GM18511 (cell line): ENCODE data around the gene ADIPOR2.

Experiments
- ATAC-seq: cut with Tn5 transposase; IDR thresholded peaks from one replicate; pipeline ENCODE4 v1.9.1; 2021; ENCODE audit warnings: mild to moderate bottlenecking, moderate library complexity; ENCODE audit not compliant: unreplicated experiment

Gene ADIPOR2

GRCh38 chr12:1769809-1770494 is 79.1 kb downstream of the ADIPOR2 start:
- ATAC-seq: no peak

DNA sequence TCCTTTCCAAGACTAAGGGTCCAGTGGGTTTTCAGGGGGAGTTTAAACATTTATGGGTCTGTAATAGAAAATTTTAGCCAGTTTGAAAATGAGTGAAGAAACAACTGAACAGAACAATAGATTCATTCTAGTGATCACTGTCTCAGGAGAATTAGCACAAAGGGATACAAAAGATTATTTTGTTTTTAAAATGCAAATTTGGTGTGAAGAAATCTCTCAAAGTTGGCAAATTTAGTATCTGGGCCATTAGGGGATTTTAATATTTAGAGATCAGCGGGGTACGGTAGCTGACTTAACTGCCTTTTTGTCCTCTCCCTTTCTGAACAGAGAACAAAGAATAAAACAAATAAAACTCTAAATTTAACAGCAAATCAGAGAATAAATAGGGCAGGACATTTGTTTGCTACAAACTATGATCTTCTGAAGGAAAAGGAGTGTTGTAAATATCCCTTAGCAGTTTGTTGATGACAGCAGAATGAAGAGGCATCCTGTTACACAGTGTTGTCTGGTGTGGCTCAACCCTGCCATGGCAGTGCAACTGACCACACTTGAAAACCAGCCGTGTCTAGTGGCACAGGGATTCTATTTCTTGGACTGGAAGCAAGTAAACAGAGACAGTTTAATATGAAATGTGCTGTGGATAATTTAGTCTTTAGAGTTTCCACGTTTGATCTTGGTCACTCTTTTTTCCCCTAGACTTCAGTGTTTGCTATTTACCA is 83.2 kb downstream of the ADIPOR2 start:
- ATAC-seq: no peak

DNA sequence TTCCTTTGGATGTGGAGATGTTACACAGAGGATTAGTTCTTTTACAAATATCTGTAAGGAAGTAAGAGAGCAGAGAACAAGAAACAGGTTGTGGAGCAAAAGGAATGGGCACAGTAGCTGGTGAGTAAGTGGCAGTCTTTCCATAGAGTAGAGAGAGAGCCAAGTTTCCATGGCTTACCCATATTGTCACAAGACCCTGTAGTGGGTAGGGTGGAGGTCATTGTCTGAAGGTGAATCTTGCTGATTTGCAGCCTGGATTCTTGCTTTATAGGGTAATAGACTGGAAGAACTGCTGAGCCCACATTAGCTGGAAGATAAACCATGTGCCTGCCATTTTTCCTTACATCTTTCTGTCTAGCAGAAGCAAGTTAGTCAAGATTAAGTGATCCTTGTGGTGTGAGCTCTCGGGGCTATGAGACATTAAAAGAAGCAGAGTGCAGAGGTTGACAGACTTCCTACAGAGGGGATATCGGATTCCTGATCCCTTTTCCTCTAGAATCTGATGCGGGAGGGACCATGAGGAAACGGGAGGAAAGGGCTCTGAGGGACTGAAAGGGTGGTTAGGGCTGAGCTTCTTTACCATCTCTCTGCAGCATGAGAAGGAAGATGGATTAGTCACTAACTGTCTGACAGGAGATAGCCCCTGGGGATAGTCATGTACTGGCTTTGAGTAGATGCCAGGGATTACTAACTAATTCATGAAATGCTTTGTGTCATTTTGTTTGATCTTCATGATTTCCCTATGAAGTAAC is 85.5 kb downstream of the ADIPOR2 start:
- ATAC-seq: no peak

DNA sequence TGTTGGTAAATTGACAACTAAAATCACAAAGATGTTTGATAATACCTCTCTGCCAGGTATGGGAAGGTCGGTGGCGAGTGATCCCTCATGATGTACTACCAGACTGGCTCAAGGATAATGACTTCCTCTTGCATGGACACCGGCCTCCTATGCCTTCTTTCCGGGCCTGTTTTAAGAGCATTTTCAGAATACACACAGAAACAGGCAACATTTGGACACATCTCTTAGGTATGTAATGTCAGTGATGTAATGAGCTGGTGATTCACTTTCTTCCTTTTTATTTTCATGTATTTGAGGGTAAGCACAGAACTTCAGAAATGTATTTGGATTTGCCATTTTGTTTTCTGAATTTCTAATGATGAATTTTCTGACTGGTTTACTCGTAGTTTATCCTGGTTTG is 86.9 kb downstream of the ADIPOR2 start:
- ATAC-seq: no peak

DNA sequence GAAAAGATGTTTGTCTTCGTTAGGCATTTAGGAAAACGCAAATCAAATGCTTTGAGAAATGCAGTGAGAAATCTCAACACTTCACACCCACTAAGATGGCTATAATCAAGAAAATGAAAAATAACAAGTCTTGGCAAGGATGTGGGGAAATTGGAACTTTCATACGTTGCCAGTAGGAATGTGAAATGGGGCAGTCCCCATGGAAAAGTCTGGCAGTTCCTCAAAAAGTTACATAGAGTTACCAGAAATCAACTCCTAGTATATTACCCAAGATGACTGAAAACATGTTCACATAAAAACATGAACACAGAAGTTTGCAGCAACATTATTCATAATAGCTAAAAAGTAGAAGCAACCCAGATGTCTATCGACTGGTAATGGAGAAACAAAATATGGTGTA is 88.0 kb downstream of the ADIPOR2 start:
- ATAC-seq: no peak

DNA sequence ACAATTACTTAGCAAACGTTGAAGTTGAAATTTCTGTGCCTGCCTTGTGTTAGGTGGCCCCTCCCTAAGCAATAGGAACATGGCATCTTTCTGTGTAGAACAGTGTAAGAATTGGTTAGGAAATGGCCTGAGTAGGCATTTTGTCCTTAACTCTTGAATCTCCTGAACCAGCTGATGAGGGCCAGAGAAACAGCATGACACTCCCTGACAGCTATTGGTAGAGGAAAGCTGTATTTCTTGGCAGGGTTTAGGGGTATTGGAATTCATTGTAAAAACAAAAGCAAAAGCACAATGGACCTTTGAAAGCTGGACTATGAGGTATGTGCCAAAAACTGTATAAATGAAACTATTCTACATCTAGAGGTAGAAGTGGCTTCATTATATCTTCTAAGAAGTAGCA is 88.9 kb downstream of the ADIPOR2 start:
- ATAC-seq: no peak

DNA sequence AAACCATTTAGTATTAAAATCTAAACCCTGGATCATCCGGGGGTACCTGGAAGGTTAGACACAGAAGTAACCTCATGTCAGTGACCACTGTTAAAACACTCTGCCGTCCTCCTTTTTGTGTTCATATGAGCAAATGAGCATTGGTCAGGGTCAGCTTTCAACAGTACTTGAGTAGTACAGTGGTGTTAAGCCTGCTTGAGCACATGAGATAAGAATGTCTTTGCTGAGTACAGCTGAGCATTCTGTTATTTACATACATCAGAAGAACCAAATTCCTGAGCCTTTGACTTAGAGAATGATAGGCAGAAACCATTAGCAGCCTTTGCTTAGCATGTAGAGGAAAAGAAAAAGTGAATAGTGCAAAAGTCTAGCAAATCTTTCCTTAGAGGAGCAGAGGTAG is 90.9 kb downstream of the ADIPOR2 start:
- no peak for ATAC-seq

GRCh38 chr12:1782215-1782614 is 91.3 kb downstream of the ADIPOR2 start:
- no peak for ATAC-seq

DNA sequence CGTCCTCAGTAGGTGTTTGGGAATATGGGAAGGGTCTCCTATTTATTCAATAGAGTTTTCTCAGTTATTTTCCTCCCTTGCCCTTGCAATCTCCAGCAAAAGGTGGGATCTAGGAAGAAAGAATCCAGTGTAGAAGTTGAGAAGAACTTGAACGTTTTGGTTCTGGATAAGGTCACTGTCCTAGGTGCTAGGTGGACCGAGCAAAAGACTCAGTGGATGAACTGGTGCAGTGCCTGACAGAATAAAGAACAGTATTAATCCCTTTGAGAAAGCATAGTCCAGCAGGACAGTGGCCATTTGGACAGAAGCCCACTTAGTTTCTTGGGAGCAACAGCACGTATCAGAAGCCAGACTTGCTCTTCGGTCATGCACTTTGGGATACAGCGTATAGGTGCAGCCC is 96.8 kb downstream of the ADIPOR2 start:
- no peak for ATAC-seq

DNA sequence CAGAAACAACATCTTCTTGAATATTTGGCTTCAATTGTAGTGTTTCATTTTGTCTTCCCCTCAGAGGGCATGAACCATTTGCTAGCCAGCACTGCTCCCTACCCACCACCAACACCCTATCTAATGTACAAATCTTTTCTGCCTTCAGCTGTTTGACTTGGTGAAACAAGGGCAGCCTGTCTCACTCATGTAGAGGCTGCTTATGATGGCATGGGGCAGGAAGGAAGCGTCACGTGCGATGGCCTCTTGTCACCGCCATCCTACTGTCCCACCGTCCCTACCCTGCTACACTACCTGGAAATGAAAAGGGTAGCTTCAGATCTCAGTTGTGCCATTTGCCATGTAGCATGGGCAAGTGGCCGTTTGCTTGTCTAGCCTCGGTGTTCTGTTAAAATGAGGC is 99.6 kb downstream of the ADIPOR2 start:
- no peak for ATAC-seq

- ATAC-seq: no peak
Observed at GRCh38 chr12:1791104-1791841, 100.4 kb downstream of the ADIPOR2 start.

DNA sequence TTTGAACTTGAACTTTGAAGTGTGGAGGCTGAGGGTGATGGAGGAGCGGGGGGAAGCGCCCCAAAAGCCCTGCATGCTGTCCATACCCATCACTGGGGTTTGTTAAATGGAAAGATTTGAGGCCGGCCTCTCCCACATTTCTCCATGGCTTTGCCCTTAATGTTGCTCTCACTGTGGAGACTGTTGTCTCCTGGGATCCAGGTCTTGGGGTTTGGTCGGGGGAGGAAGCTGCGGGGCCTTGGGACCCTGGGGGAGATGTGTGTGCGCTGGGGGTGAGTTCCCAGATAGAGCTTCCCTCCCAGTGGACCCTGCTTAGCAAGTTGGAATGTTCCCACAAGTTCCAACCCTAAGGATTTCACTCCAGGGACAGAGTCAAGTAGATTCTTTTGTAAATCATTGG is 101.5 kb downstream of the ADIPOR2 start:
- no peak for ATAC-seq

- ATAC-seq: no peak
Observed at GRCh38 chr12:1793426-1794210, 102.7 kb downstream of the ADIPOR2 start.

GRCh38 chr12:1794440-1795090 is 103.7 kb downstream of the ADIPOR2 start:
- no peak for ATAC-seq

GRCh38 chr12:1795221-1795784 is 104.4 kb downstream of the ADIPOR2 start:
- no peak for ATAC-seq

DNA sequence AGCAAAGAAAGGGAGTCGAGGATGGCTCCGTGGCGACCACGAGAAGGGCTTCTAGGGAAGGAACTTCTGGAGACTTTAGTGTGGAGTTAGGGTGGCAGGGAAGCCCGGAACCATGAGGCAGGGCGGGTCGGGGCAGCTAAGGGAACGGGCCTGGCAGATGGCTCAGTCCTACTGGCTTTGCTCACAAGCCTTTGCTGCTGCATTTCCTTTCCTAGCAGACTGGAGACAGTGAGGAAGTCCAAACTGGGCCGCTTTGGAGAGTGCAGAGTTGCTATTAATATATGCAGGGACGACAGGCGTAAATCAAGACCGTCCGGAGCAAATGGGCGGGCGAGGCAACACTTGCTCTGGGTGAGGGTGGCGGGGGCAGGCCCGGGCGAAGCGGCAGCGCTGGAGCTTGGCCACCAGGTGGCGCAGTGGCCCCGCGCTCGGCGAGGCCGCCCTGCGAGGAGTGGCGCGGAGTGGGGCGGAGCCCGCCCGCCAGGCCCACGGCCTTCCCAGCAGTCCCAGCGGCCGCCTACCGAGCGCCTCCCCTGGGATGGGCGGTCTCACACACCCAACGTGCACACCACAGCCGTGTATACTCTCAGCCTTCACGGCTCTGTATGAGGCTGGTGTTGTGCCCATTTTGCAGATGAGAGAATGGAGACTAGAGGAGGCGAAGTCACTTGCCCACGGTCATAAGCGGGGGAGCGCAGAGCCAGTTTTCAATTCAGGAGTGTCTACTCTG is 105.1 kb downstream of the ADIPOR2 start:
- ATAC-seq: peak; percentile 87

DNA sequence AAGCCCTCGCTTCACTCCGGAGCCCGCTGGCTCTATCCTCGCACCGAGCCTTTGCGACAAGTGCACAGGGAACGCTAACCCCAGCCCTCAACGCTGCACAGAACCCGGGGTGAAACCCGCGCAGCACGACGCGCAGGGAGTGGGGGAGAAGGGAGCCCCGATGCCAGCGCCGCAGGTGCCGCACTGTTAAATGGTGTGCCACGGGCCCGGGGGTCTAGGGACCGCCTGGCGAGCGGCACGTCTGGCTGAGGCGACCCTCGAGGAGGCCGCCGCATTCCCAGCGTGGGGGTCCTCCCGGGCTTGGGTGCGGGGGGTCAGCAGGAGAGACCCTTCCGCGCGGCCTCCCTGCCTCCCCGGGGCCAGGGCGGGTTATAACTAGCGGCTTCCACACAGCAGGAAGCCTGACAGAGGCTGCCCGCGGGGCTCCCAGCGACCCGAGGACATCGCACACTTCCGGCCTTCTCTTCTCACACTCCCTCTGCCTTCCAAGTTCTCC is 105.7 kb downstream of the ADIPOR2 start:
- peak; percentile 36 for ATAC-seq

- peak; percentile 32 for ATAC-seq
Observed at GRCh38 chr12:1797011-1797901, 106.4 kb downstream of the ADIPOR2 start.
